Ascending aorta (tissue), 2 donors: ENCODE data around the gene PHF23. TPM values are rescaled to one million over a fixed set of nuclear protein-coding genes. Genes with fewer than 3 reads are reported as not detected.

Experiments used
- DNase-seq, 2 donors: peaks; one replicate each; pipeline ENCODE4 v3.0.0-alpha.2; 2019; ENCODE audit warnings: low spot score in 2 of 2
- H3K27ac ChIP-seq, 2 donors: fragments of 200-600 bp; sonication (generic); one replicate each; pipeline ENCODE4 v1.5.1; 2016 to 2017; ENCODE audit warnings: mild to moderate bottlenecking in 1 of 2
- H3K27me3 ChIP-seq: fragments of 200-600 bp; sonication (generic); one replicate; pipeline ENCODE4 v1.5.1; 2017
- H3K36me3 ChIP-seq, 2 donors: fragments of 200-600 bp; sonication (generic); one replicate each; pipeline ENCODE4 v1.5.1; 2016
- H3K4me1 ChIP-seq, 2 donors: fragments of 200-600 bp; sonication (generic); one replicate each; pipeline ENCODE4 v1.5.1; 2016 to 2017; ENCODE audit warnings: mild to moderate bottlenecking in 1 of 2
- H3K4me3 ChIP-seq, 2 donors: fragments of 200-600 bp; sonication (generic); one replicate each; pipeline ENCODE4 v1.5.1; 2016 to 2017; ENCODE audit warnings: mild to moderate bottlenecking in 1 of 2
- H3K9me3 ChIP-seq, 2 donors: fragments of 200-600 bp; sonication (generic); one replicate each; pipeline ENCODE4 v1.5.1; 2016
- CTCF ChIP-seq, 3 experiments: fragments of 200-600 bp in 2 of 3; fragments of 450-650 bp in 1 of 3; sonication (generic) in 2 of 3; IDR thresholded peaks; one replicate each; pipeline ENCODE4 v1.5.1; 2016 to 2019; ENCODE audit warnings: antibody characterized with exemption in 3 of 3, mild to moderate bottlenecking in 1 of 3, moderate library complexity in 1 of 3
- intact Hi-C: fragments of 100-400 bp; cut with DNase I; formaldehyde crosslinking; loops from one replicate; pipeline ENCODE4 v1.15.1; 2023
- total RNA-seq: library from RNA; depleted of rRNA; stranded (reverse); fragments of >200 nt; gene quantifications from one replicate; pipeline ENCODE4 v1.1.0, GENCODE V29; 2016

PHF23 gene
- 13.3 TPM for total RNA-seq

GRCh38 chr17:7239091-7240027, at the start of gene PHF23:
PHF23 (minus strand) TSS chr17:7239457; CDS start chr17:7239279, 178 bp downstream.
- DNase-seq, result peak; percentile 99 to 100
- Histone ChIP-seq H3K4me1 (peaks cover 12 to 25% of the 10 kb centered on the region in 2 donors), H3K36me3 (peaks cover 10 to 34% of the 10 kb centered on the region in 2 donors), H3K9me3 (no peaks in the 10 kb centered on the region), H3K4me3 (peak within 1 kb of the TSS; percentile 92 to 99), H3K27me3 (no peaks in the 10 kb centered on the region), H3K27ac (peak within 1 kb of the TSS; percentile 88 to 96)
- peak in 1 of 3 experiments; percentile 37 for TF ChIP-seq CTCF (IDR thresholded peaks at IDR 0.05)
- intact Hi-C loops, result loop anchor here (1.0 to 5.0 kb wide), 4 partner anchors 20 to 603 kb away; partner anchors contain the start of genes ACADVL, DLG4, EIF5A and KCTD11

GRCh38 chr17:7285679-7286078, 46.4 kb upstream of the PHF23 start:
- peaks cover 9 to 16% of the 10 kb centered on the region in 2 donors for H3K4me1 ChIP-seq
- intact Hi-C loops, result no loop called here

GRCh38 chr17:7284911-7285310, 45.7 kb upstream of the PHF23 start:
- DNase-seq, result no peak
- Histone ChIP-seq H3K4me1 (peaks cover 9 to 16% of the 10 kb centered on the region in 2 donors), H3K27me3 (no peaks in the 10 kb centered on the region), H3K4me3 (no peak overlapping the region), H3K27ac (no peak overlapping the region), H3K9me3 (no peaks in the 10 kb centered on the region), H3K36me3 (no peaks in the 10 kb centered on the region)
- no peak for TF ChIP-seq CTCF (IDR thresholded peaks at IDR 0.05)
- intact Hi-C loops, result no loop called here

More at GRCh38 chr17:7285679-7286078, 46.4 kb upstream of the PHF23 start:
- Histone ChIP-seq H3K27me3 (no peaks in the 10 kb centered on the region), H3K27ac (no peak overlapping the region), H3K9me3 (no peaks in the 10 kb centered on the region), H3K36me3 (no peaks in the 10 kb centered on the region), H3K4me3 (no peak overlapping the region)
- TF ChIP-seq CTCF (IDR thresholded peaks at IDR 0.05), result no peak
- DNase-seq, result no peak

- TF ChIP-seq CTCF (IDR thresholded peaks at IDR 0.05), result no peak
- no peak overlapping the region for H3K27ac ChIP-seq
- DNase-seq, result no peak
- intact Hi-C loops, result no loop called here
- no peaks in the 10 kb centered on the region for H3K27me3 ChIP-seq
- no peak overlapping the region for H3K4me3 ChIP-seq
- no peaks in the 10 kb centered on the region for H3K36me3 ChIP-seq
- peaks cover 9 to 16% of the 10 kb centered on the region in 2 donors for H3K4me1 ChIP-seq
- no peaks in the 10 kb centered on the region for H3K9me3 ChIP-seq
Measured at GRCh38 chr17:7283471-7284216, 44.4 kb upstream of the PHF23 start.

GRCh38 chr17:7282752-7283321, 43.6 kb upstream of the PHF23 start:
- H3K27me3 ChIP-seq, result no peaks in the 10 kb centered on the region
- H3K36me3 ChIP-seq, result no peaks in the 10 kb centered on the region
- intact Hi-C loops, result no loop called here
- peaks cover 9 to 16% of the 10 kb centered on the region in 2 donors for H3K4me1 ChIP-seq
- no peak overlapping the region for H3K27ac ChIP-seq
- no peak for DNase-seq
- no peak for TF ChIP-seq CTCF (IDR thresholded peaks at IDR 0.05)
- H3K4me3 ChIP-seq, result peak overlapping the region in 1 of 2 donors; percentile 56
- H3K9me3 ChIP-seq, result no peaks in the 10 kb centered on the region
